Omental fat pad (tissue), 4 donors: ENCODE data around the gene SYT7. TPM values are rescaled to one million over a fixed set of nuclear protein-coding genes. Genes with fewer than 3 reads are reported as not detected.

Source experiments
- ATAC-seq: fragments of 150-250 bp; one replicate; pipeline ENCODE4 v1.9.1; 2016; ENCODE audit warnings: mild to moderate bottlenecking, moderate library complexity; ENCODE audit not compliant: low FRiP score
- DNase-seq: peaks from one replicate; pipeline ENCODE4 v3.0.0-alpha.2; 2019; ENCODE audit warnings: low spot score
- total RNA-seq, 4 donors: library from RNA; depleted of rRNA; stranded (reverse); fragments of >200 nt; gene quantifications; one replicate each; pipeline ENCODE4 v1.1.0, GENCODE V29; 2016
- TF ChIP-seq, protein P1 (sequence below), 3 donors: fragments of 450-650 bp; IDR thresholded peaks; one replicate each; pipeline ENCODE4 v1.5.1; 2016 to 2017; ENCODE audit warnings: antibody characterized with exemption in 3 of 3, mild to moderate bottlenecking in 3 of 3, moderate library complexity in 2 of 3

SYT7 gene
- total RNA-seq, 4 donors from 2014 or later: 1.6 to 6.6 (median 4.4) TPM

DNA sequence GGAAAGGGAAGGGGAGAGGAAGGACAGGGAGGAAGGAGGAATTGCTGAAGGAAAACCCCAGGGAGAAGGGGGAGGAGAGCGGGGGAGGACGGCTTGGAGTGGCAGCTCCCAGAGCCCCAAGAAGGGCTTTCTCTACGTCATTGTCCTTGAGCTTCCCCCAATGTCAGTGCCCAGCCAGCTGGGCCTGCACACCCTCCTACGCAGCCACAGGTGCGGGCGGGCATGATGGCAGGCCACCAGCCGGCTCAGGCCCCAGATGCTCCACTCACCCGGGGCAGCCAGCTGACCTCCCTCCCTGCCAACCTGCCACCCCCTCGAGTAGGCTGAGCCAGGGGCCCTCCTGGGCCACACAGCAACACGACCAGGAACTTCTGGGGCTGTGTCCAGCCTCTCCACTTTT lies 11.2 kb downstream of the SYT7 start:
- ATAC-seq: no peak
- TF ChIP-seq, protein P1, sequence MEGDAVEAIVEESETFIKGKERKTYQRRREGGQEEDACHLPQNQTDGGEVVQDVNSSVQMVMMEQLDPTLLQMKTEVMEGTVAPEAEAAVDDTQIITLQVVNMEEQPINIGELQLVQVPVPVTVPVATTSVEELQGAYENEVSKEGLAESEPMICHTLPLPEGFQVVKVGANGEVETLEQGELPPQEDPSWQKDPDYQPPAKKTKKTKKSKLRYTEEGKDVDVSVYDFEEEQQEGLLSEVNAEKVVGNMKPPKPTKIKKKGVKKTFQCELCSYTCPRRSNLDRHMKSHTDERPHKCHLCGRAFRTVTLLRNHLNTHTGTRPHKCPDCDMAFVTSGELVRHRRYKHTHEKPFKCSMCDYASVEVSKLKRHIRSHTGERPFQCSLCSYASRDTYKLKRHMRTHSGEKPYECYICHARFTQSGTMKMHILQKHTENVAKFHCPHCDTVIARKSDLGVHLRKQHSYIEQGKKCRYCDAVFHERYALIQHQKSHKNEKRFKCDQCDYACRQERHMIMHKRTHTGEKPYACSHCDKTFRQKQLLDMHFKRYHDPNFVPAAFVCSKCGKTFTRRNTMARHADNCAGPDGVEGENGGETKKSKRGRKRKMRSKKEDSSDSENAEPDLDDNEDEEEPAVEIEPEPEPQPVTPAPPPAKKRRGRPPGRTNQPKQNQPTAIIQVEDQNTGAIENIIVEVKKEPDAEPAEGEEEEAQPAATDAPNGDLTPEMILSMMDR (IDR thresholded peaks at IDR 0.05): no peak
- no peak for DNase-seq

DNA sequence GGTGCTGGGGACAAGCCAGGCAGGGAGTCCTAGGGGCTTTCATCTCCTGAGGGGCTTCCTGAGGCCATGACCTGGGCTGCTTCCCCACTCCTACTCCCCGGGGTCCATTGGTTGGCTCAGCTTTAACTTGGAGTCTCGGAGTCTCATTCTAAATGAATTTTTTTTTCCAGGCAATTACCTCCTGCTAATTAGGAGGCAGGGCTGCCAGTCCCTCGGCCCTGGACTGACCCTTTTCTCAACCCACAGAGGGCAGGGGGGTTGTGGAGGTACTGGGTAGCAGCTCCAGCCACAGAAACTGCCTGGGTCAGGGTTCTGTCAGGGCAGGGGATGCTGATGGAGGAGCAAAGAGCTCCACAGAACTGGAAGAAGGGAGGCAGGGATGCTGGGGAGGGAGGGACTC lies 11.9 kb downstream of the SYT7 start:
- ATAC-seq (no peak), DNase-seq (no peak)
- TF ChIP-seq, protein P1 (IDR thresholded peaks at IDR 0.05): no peak

GRCh38 chr11:61567286-61568061 lies 13.4 kb downstream of the SYT7 start:
- TF ChIP-seq, protein P1 (IDR thresholded peaks at IDR 0.05): no peak
- DNase-seq: peak; percentile 75
- ATAC-seq: peak; percentile 62

DNA sequence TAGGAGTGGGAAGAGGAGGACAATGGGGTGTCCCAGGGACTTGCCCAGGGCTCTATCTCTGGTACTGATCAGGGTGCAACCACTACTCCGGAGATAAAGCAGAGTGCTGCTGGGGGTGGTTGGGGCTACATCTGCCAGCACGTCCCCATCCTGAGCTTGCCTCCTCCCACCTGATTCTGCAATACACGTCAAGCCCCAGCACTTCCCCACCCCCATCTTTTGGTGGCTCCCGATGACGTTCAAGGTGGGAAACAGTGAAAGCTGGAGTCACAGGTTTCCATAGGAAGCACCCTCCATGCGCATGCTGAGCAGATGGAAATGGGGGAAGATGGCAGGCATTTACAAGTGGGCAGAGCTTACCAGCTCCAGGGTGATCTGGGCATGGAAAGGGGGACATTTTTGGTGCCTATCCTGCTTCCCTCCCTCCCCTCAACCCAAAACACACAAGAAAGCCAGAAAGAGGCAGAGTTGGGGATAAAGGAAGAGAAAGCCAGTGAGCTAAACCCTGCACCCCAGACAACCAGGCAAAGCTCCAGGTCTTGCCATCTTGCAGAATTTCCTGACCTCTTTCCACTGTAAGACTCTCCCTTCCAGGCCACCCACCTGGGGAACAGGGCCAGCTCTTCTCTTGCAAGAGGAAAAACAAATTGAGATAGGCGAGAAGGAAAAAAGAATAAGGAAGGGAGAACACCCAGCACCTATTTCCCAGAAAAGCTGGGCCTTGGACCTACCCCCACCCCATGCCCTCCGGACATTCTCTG lies 15.8 kb downstream of the SYT7 start:
- DNase-seq (no peak), ATAC-seq (no peak)
- TF ChIP-seq, protein P1 (IDR thresholded peaks at IDR 0.05): no peak

- ATAC-seq: no peak
- TF ChIP-seq, protein P1 (IDR thresholded peaks at IDR 0.05): no peak
- no peak for DNase-seq
Observed at GRCh38 chr11:61560751-61561150, 20.1 kb downstream of the SYT7 start.

- TF ChIP-seq, protein P1 (IDR thresholded peaks at IDR 0.05): no peak
- DNase-seq (no peak), ATAC-seq (no peak)
Observed at GRCh38 chr11:61556621-61557020, 24.3 kb downstream of the SYT7 start.
